ENCODE results near the gene TBC1D10A. TPM values are rescaled to one million over a fixed set of nuclear protein-coding genes. Genes with fewer than 3 reads are reported as not detected.

Gene TBC1D10A
- total RNA-seq, 6 donors from 2014 or later = 22.6 to 61.0 (median 36.2) TPM

DNA sequence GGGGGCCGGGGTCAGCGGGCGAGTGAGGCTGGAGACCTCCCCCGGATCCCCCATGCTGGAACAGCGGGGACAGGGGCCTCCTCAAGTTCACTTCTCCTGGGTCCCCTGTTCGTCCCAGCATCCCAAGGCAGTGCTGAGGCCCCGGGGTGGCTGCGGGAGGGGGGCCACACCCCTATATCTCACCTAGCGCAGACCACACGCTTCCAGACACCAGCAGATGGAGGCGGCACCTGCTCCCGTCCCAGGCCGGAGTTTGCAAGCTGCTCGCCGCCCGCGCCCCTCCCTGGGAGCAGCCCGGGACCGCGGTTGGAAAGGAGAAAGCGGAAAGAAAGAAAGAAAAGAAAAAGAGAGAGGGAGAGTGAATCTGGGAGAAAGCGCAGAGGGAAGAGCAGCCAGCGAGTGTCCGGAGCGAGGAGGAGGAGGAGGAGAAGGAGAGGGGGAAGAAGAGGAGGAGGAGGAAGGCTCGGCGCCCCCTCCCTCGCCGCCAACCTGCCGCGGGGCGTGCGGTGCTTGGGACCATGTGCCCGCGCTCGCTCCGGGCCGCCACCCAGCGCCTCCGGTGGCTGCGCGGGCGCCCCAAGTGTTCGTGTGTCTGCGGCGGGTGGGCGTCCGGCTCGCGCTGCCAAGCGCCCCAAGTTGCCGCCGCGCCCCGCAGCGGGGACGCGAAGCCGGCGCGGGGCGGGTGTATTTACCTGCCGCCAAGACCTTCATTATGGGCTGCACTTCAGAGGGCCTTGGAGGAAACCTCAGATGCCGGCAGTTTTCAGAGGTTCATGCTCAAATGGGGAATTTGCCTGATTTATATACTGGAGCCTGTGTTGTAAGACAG lies 80.5 kb downstream of the TBC1D10A start, which contains the start of gene LIF:
TSS of gene LIF (minus strand) at position 775 of the 829 bp plus-strand sequence. CDS start at position 711, 64 bp downstream.
- 3 to 4% methylated on average over 37 to 60 of the region's 64 CpGs for WGBS, 2 donors
- Histone ChIP-seq H3K4me3 (peak within 1 kb of the TSS; percentile 30 to 58 (median 50)), H3K27ac (peak within 1 kb of the TSS in 3 of 4 donors; percentile 5 to 70 (median 44)), H3K27me3 (peaks cover 0 to 11% (median 0%) of the 10 kb centered on the region in 4 donors), H3K36me3 (no peaks in the 10 kb centered on the region), H3K4me1 (peaks cover 17 to 33% (median 22%) of the 10 kb centered on the region in 4 donors), H3K9me3 (no peaks in the 10 kb centered on the region)
- ATAC-seq (ENCODE audit: low FRiP score in 2 of 2) (peak in 1 of 2 donors; percentile 28), DNase-seq (peak in 1 of 2 donors; percentile 89)
- TF ChIP-seq CTCF (IDR thresholded peaks at IDR 0.05) = peak in 5 of 6 experiments; percentile 14 to 41 (median 20)
- TF ChIP-seq POLR2A (IDR thresholded peaks at IDR 0.05) = no peak
- TF ChIP-seq EP300 (IDR thresholded peaks at IDR 0.05) = no peak
- TF ChIP-seq POLR2AphosphoS5 (IDR thresholded peaks at IDR 0.05) = no peak

DNA sequence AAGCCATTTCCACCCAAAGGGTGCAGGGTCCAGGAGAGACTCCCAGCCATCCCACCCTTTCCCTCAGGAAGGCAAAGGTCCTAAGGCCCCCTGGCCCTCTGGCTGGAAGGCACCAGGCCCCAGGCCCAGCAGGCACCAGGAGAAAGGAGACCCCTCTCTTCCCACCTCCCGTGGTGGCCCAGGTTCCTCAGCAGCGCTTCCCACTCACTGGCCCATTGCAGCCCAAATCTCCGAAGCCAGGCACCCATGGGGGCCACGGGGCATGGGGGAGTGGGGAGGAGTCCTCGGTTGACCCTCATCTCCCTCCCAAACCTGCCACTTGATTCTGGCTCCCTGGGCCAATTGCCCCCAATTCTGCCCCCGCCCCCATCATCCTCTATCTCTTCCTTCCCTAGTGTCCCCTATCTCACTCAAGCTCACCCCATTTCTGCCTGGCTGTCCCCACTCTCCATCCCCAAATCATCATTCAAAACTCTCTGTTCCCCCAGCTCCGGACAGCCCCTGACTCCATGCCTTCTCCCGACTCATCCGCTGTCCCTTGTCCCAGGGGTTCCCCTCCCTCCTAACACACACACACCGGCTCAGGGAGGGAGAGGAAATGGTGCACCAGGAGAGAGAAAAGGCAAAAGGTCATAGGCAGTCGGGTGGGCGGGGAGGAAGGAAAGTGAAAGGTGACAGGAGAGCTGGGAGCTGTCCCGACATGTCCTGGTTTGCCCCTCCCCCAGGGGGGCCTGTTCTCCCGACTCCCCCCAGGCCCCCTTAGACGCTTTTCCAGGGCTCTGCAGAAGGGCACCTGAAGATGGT lies 81.4 kb downstream of the TBC1D10A start:
- peaks cover 0 to 11% (median 0%) of the 10 kb centered on the region in 4 donors for H3K27me3 ChIP-seq
- TF ChIP-seq POLR2AphosphoS5 (IDR thresholded peaks at IDR 0.05) (no peak), POLR2A (IDR thresholded peaks at IDR 0.05) (no peak), CTCF (IDR thresholded peaks at IDR 0.05) (no peak), EP300 (IDR thresholded peaks at IDR 0.05) (no peak)
- DNase-seq = no peak
- ATAC-seq (ENCODE audit: low FRiP score in 2 of 2) = no peak
- no peaks in the 10 kb centered on the region for H3K9me3 ChIP-seq
- WGBS, 2 donors = 41 to 51% methylated on average over 13 to 15 of the region's 15 CpGs
- H3K4me1 ChIP-seq = peaks cover 17 to 28% (median 22%) of the 10 kb centered on the region in 4 donors
- no peaks in the 10 kb centered on the region for H3K36me3 ChIP-seq
- peak overlapping the region in 2 of 4 donors; percentile 44 to 70 for H3K27ac ChIP-seq
- H3K4me3 ChIP-seq = peak overlapping the region in 3 of 4 donors; percentile 46 to 58 (median 54)

GRCh38 chr22:30244641-30245040 lies 82.1 kb downstream of the TBC1D10A start:
- Histone ChIP-seq H3K27ac (peak overlapping the region in 1 of 4 donors; percentile 2), H3K27me3 (peaks cover 0 to 11% (median 0%) of the 10 kb centered on the region in 4 donors), H3K4me1 (peaks cover 17 to 28% (median 22%) of the 10 kb centered on the region in 4 donors), H3K36me3 (no peaks in the 10 kb centered on the region), H3K9me3 (no peaks in the 10 kb centered on the region), H3K4me3 (no peak overlapping the region)
- 86 to 92% methylated on average over 5 of the region's 5 CpGs for whole genome bisulfite sequencing, 2 donors
- no peak for TF ChIP-seq POLR2A (IDR thresholded peaks at IDR 0.05)
- no peak for TF ChIP-seq CTCF (IDR thresholded peaks at IDR 0.05)
- TF ChIP-seq POLR2AphosphoS5 (IDR thresholded peaks at IDR 0.05) = no peak
- TF ChIP-seq EP300 (IDR thresholded peaks at IDR 0.05) = no peak
- DNase-seq = no peak
- ATAC-seq (ENCODE audit: low FRiP score in 2 of 2) = no peak

DNA sequence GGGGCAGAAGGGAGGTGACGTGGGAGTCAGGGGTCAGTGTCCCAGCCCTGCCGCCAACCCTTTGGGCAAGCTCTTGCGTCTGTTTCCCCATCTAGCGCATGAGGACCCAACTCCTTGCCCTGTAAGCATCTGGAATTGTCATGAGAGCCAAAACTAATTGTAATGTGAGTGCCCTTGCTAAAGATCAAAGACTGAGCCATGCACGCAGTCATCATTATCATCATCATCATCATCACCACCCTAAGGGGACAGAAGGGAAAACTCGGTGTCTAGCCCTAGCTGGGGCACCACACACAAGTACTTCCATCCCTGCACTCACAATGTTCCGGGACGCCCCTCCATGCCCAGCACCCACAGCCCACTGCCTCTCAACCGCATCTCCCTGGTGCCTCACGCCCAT lies 82.7 kb downstream of the TBC1D10A start:
- Histone ChIP-seq H3K36me3 (no peaks in the 10 kb centered on the region), H3K27me3 (peaks cover 0 to 11% (median 0%) of the 10 kb centered on the region in 4 donors), H3K9me3 (no peaks in the 10 kb centered on the region), H3K4me1 (peaks cover 15 to 26% (median 21%) of the 10 kb centered on the region in 4 donors), H3K27ac (no peak overlapping the region), H3K4me3 (no peak overlapping the region)
- TF ChIP-seq POLR2A (IDR thresholded peaks at IDR 0.05) = no peak
- no peak for TF ChIP-seq EP300 (IDR thresholded peaks at IDR 0.05)
- TF ChIP-seq POLR2AphosphoS5 (IDR thresholded peaks at IDR 0.05) = no peak
- no peak for TF ChIP-seq CTCF (IDR thresholded peaks at IDR 0.05)
- 89 to 92% methylated on average over 7 to 10 of the region's 10 CpGs for WGBS, 2 donors
- ATAC-seq (ENCODE audit: low FRiP score in 2 of 2) = no peak
- DNase-seq = no peak
